Natural killer cell (primary cell): ENCODE measurements around the gene PPP1R2C. TPM values are rescaled to one million over a fixed set of nuclear protein-coding genes. Genes with fewer than 3 reads are reported as not detected.

Experiments used
- ATAC-seq, 3 donors: fragments of 150-1000 bp in 2 of 3; fragments of 200-7000 bp in 1 of 3; cut with Tn5 transposase; 1 replicate in 1 of 3; 2 replicates in 2 of 3; pipeline ENCODE4 v1.10.0; 2021; ENCODE audit warnings: mild to moderate bottlenecking in 2 of 3, moderate library complexity in 2 of 3
- DNase-seq, 2 donors: peaks; one replicate each; pipeline versions ENCODE4 v3.0.0 to v3.0.0-alpha.2; 2013 to 2021; ENCODE audit warnings: mixed read lengths in 1 of 2
- H3K27ac ChIP-seq: one replicate; pipeline ENCODE4 v1.5.1; 2013; ENCODE audit warnings: mild to moderate bottlenecking, low read length
- H3K27me3 ChIP-seq: one replicate; pipeline ENCODE4 v1.6.1; 2013; ENCODE audit warnings: low read length; ENCODE audit not compliant: control insufficient read depth, insufficient read depth
- H3K36me3 ChIP-seq: one replicate; pipeline ENCODE4 v1.6.1; 2013; ENCODE audit warnings: low read length; ENCODE audit not compliant: control insufficient read depth, insufficient read depth
- H3K4me1 ChIP-seq: one replicate; pipeline ENCODE4 v1.6.1; 2013; ENCODE audit warnings: low read length; ENCODE audit not compliant: control insufficient read depth, insufficient read depth
- H3K4me3 ChIP-seq: one replicate; pipeline ENCODE4 v1.5.1; 2013; ENCODE audit warnings: low read length
- H3K9me3 ChIP-seq: one replicate; pipeline ENCODE4 v1.6.1; 2013; ENCODE audit warnings: low read length; ENCODE audit not compliant: control insufficient read depth, insufficient read depth
- H3K27ac Mint-ChIP-seq, 2 donors: one replicate each; pipeline ENCODE4 v1.8.0; 2022; ENCODE audit warnings: mild to moderate bottlenecking in 2 of 2, mixed read lengths in 2 of 2, moderate library complexity in 1 of 2
- H3K27me3 Mint-ChIP-seq, 2 donors: one replicate each; pipeline ENCODE4 v1.8.0; 2022; ENCODE audit warnings: low read depth in 2 of 2, mixed read lengths in 2 of 2
- H3K36me3 Mint-ChIP-seq: one replicate; pipeline ENCODE4 v1.8.0; 2022; ENCODE audit warnings: mixed read lengths
- H3K4me1 Mint-ChIP-seq, 2 donors: one replicate each; pipeline ENCODE4 v1.8.0; 2022; ENCODE audit warnings: mixed read lengths in 2 of 2
- H3K4me3 Mint-ChIP-seq: one replicate; pipeline ENCODE4 v1.8.0; 2022; ENCODE audit warnings: mild to moderate bottlenecking, moderate library complexity, mixed read lengths
- H3K9me3 Mint-ChIP-seq, 2 donors: one replicate each; pipeline ENCODE4 v1.8.0; 2022; ENCODE audit warnings: mixed read lengths in 2 of 2
- CTCF ChIP-seq: fragments of 200-600 bp; IDR thresholded peaks from one replicate; pipeline ENCODE4 v1.8.0; 2022; ENCODE audit warnings: antibody characterized with exemption
- WGBS: methylation state at CpG from one replicate; pipeline ENCODE4 v1.1.7; 2013; ENCODE audit warnings: missing lambda C conversion rate; ENCODE audit not compliant: insufficient coverage; 5-methylcytosine and 5-hydroxymethylcytosine counted together
- intact Hi-C: fragments of 100-400 bp; cut with micrococcal nuclease; formaldehyde crosslinking; loops from one replicate; pipeline ENCODE4 v1.14.2; 2022
- total RNA-seq, 4 donors: library from RNA; stranded (reverse); fragments of 120-200 nt in 1 of 4; gene quantifications; one replicate each; pipeline versions ENCODE4 v1.2.3 to v1.2.4, GENCODE V29; 2013 to 2022

The PPP1R2C gene
- total RNA-seq, 3 donors from 2014 or later (not counting 1 experiment from before 2014, with no cell fraction given): 0.72 TPM; not detected in 2

- intact Hi-C loops: no loop called here
These were observed 44.0 kb upstream of the PPP1R2C start for GRCh38 chrX:42821803-42822443.

GRCh38 chrX:42818151-42818921 lies 40.4 kb upstream of the PPP1R2C start:
- Mint-ChIP-seq H3K9me3 (peaks cover 0 to 6% of the 10 kb centered on the region in 2 donors), H3K4me1 (no peaks in the 10 kb centered on the region), H3K4me3 (no peak overlapping the region), H3K27ac (no peak overlapping the region), H3K27me3 (peaks cover 0 to 8% of the 10 kb centered on the region in 2 donors), H3K36me3 (no peaks in the 10 kb centered on the region)
- H3K27ac ChIP-seq: no peak overlapping the region
- WGBS: 94% methylated on average over 17 of the region's 17 CpGs
- no peaks in the 10 kb centered on the region for H3K4me1 ChIP-seq
- intact Hi-C loops: no loop called here
- H3K27me3 ChIP-seq: no peaks in the 10 kb centered on the region
- ATAC-seq (no peak), DNase-seq (no peak)
- TF ChIP-seq CTCF: no peak
- H3K36me3 ChIP-seq: no peaks in the 10 kb centered on the region
- no peak overlapping the region for H3K4me3 ChIP-seq
- H3K9me3 ChIP-seq: peaks cover 3% of the 10 kb centered on the region

More at GRCh38 chrX:42821803-42822443, 44.0 kb upstream of the PPP1R2C start:
- no peaks in the 10 kb centered on the region for H3K9me3 Mint-ChIP-seq
- TF ChIP-seq CTCF: no peak
- ATAC-seq (no peak), DNase-seq (no peak)
- no peaks in the 10 kb centered on the region for H3K4me1 Mint-ChIP-seq
- no peak overlapping the region for H3K27ac Mint-ChIP-seq
- H3K4me1 ChIP-seq: no peaks in the 10 kb centered on the region
- no peaks in the 10 kb centered on the region for H3K27me3 Mint-ChIP-seq
- H3K36me3 ChIP-seq: no peaks in the 10 kb centered on the region
- H3K4me3 Mint-ChIP-seq: no peak overlapping the region
- H3K27ac ChIP-seq: no peak overlapping the region
- H3K4me3 ChIP-seq: no peak overlapping the region
- H3K9me3 ChIP-seq: peaks cover 3% of the 10 kb centered on the region
- no peaks in the 10 kb centered on the region for H3K27me3 ChIP-seq
- no peaks in the 10 kb centered on the region for H3K36me3 Mint-ChIP-seq
- 96% methylated on average over 6 of the region's 7 CpGs for WGBS

- intact Hi-C loops: no loop called here
- Mint-ChIP-seq H3K27me3 (peaks cover 0 to 6% of the 10 kb centered on the region in 2 donors), H3K27ac (no peak overlapping the region), H3K9me3 (peaks cover 0 to 4% of the 10 kb centered on the region in 2 donors), H3K4me3 (no peak overlapping the region), H3K4me1 (no peaks in the 10 kb centered on the region), H3K36me3 (no peaks in the 10 kb centered on the region)
- DNase-seq: no peak
- Histone ChIP-seq H3K4me3 (no peak overlapping the region), H3K27ac (no peak overlapping the region), H3K4me1 (no peaks in the 10 kb centered on the region), H3K9me3 (no peaks in the 10 kb centered on the region), H3K36me3 (no peaks in the 10 kb centered on the region), H3K27me3 (no peaks in the 10 kb centered on the region)
- no peak for ATAC-seq
- TF ChIP-seq CTCF: no peak
- WGBS: 33% methylated on average over 2 of the region's 2 CpGs
These were observed 31.6 kb upstream of the PPP1R2C start for GRCh38 chrX:42809569-42809968.
